ENCODE data around the gene CADM3.

Gene CADM3

DNA sequence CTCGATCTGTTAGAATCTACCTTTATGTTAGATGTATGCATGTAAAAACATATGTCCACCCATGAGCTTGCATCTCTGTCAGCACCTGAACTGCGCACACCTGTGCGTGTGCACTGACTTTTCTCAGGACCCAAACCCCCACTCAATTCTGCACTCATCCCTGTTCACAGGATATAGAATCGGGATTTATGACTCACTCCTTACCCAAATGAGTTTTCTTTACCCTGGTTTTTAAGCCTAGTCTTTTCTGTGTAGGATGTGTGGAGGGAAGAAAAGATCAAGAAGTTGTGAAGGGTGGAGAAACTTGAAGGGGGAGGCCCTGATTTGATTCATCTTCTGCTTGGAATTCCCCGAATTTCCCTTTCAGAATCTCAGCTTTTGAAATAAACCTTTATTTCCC lies 35.7 kb downstream of the CADM3 start:
- DNase-seq, result no peak

DNA sequence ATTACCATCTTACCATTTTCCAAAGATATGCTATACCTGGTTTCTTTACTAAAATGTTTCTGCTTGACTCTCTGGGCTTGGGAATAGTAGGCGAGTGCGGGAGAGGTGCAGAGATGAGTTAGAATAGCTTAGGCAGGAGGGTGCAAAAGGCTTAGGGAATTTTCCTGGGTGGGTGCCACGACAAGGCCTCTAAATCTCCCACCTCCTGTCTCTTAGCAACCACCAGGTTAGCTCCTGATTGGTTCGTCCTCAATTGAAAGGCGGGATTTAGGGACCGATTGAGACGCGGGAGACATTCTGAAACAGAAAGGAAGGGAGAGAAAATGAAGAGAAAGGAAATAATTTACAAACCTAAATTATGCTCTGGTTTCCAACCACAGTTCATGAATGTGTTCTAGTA lies 36.4 kb downstream of the CADM3 start:
- DNase-seq, result no peak

DNA sequence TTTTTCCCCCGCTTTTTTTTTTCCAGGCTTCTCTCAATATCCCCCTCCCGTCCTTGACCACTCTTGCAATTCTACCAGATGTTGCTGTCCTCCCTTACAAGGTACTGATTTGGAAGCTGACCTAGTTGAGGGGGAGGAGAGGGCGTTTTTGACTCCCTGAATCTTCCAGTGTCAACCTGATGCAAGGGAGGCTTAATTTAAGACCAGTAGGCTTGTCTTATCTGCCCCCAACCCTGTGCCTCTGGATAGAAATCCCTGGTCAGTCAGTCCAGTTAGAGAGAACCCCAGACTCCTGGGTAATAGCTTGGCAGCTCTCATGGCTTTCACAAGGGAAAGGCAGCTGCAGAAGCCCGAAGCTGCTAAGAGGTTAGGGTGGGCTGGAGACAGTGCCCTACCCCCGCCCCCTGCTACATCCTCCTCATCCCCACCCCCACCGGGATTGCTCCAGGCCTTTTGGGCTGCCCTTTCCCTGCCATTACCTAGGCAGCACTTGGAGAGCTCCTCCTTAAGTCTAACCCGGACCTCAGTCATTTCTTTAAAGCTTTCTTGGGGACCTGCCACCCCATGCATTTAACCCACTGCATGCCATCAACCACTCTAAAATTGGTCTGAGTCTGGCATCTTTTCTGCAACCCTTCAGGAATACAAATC lies 36.9 kb downstream of the CADM3 start:
- no peak for DNase-seq

DNA sequence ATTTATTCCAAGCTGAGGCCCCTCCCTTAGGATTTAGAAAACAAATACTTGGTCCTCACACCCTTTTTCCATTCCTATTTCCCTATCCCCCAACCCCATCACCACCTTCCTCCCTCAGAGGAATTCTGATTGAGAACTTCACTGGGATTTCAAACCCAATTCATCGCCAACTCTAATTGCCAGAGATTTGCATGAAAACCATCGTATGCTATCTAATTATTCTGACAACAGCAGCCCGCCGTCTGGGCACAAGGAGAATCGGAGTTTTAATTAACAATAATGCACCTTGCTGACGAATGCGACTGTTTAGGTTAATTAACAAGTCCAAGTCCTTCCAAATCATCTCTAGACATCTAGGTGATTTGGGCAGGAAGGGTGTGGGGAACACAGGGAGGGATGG lies 37.6 kb downstream of the CADM3 start:
- DNase-seq, result no peak

DNA sequence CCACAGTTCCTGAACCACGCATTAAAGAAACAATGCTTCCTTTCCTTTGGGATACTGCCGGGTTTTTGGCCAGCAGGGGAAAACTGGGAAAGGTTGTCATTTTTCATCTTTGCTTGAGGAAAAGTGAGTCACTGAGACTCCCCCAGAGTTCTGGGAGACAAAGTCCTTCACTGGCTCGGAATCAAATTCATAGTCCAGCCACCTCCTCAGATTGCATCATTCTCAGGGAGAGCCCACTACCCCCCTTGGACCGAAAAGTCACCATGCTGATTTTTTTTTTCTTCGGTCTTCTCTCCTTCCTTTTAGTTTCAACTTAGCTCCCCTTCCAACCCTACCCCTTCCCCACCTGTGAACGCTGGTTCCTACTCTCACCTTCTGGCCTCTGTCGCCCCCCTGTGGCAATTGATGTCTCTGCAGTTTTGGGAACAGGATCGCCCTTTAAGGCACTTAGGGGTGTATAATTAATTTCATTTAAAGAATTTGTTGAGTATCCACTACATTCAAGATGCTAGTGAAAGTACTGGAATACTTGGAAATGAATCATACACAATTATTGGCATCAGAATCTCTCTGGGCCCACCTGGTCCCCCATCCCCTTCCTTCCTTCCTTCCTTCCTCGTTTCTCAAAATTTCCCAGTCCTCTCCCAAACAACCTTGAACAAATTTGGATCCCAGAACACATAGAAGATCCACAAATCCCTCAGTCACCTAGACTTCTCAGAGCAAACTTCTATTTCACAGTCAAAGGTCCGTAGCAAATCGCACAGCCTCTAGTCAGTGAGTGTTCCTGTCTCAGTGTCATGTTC lies 40.1 kb downstream of the CADM3 start:
- peak; percentile 20 for DNase-seq

DNA sequence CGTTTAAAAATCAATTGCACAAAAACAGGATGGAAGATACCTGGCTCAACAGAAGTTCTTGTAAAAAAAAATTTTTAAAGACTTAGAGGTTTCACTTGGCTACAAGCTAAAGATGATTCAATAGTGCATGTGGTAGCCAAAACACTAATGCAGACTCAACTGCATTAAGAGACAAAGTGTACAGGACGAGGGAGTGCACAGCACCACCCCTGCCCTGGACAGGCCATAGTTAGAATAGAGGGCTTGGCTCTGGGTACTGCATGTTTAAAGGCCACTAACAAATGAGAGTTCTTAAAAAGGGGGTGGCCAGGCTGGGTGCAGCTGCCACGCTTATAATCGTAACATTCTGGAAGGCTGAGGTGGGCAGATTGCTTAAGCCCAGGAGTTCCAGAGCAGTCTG lies 41.2 kb downstream of the CADM3 start:
- DNase-seq, result no peak

DNA sequence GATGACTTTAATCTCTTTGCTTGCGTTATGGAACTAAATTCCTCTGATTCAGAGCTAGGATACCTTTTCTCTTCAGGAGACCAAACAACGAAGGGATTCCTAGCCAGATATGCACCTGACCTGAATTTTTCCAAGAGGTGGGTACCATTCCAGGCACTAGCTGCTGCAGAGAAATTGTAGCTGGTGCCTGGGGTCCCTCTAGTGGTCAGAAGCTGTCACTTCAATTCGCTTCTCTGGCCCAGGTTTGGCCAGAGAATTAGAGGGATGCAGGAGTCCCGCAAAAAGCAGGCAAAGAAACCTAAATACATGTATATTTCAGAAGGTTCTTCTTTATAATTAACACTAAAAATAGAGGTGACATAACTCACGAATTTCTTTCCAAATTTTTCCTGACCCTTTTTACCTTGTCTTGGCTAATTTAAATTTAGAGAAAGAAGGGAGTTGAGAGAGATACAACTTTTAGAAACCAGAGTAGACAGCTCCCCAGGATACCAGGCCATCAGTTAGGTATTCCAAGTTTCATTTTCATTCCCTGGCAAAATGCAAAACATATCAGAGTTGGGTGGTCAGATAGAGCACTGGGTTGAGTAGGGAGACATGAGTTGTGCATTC lies 42.8 kb downstream of the CADM3 start:
- no peak for DNase-seq

DNA sequence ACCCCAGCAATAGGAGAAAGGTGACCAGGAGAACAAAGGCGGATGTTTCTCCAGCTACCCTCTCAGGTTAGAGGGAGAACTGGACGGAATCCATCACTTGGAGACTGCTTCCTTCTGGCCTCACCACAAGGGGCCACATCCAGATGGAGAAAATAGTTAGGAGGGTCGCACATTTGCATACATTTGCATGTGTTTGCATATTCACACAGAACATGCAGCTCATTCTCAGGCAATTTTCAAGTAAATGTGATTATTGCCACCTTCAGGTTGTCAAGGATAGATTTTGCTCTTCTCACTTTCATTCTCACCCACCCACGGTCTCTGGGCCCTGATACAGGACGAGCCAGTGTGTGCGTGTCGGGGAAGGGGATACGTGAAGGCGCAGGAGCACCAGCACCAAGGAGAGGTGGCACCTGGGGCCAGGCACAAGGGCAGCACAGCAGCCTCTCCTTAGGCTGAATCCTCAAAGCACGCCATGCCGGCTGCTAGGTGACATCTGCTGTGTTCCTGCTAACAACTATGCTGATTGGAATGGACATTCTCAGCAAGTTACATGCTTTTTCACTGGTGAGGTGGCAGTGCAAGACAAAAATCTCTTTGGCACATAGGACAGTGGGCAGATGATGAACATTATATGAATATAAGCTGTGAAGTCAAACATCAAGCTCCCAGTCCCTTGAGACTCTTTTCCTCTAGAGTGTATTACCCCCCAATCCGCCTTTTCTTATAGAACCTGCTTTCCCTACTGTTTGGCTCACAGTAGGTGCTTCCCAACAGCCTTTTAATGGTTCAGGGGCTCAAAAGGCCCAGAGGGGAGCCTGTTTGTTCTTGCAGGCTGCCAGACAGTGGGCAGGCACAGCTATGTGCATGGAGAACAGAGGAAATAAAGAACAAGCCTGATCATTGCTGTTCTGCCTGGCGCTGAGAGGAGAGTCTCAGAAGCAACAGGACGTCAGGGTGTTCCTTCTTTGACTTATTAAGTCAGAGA lies 47.5 kb downstream of the CADM3 start:
- DNase-seq, result no peak

DNA sequence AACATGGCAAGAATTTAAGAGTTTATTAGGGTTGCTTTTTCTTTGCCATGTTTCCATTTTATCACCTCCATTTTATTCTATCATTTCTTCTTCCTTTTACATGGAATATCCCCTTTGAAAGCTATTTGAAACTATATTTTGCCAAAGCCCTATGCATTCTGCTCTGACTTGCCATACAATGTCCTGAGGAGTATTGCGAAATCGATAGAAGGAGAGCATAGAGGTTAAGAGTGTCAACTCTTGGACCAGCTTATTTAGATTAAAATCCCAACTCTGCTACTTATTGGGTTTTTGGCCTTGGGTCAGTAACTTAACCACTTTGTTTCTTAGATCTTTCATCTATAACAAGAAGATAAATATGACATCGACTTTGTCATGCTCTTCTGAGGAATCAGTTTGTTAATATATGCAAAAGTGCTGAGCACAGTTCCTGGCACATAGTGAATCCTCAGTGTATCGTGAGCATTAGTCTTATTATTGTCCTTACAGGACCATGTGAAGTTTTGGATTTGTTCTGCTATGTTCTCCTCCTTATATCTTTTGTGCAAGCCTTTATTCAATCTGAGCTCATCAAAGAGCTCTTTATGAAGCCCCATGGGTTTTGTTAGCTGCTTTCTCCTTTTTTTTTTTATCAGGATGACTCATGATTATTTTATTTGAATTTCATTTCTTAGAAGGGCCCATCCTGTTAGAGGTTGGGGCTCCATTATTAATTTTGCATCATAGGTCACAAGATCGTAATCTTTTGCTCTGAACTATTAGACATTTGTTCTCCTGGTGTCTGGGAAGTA lies 50.9 kb downstream of the CADM3 start:
- DNase-seq, result no peak

DNA sequence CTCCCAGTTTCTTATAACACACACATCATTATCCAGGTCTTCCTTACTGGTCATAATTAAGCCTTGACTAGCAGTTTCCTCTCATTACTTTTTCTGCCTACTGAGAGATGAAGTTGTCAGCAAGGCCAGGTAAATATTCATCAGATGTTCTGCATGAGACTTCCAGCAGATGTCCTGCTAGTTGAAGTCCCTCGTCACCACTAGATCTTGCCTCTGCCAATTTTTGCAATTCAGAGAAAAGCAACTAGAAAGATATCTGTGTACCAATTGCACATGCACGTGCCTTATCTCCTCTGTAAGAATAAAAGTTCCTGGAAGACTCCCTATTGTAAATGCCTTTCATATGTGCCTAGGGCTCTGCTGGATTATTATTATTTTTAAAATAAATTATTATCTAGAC lies 51.6 kb downstream of the CADM3 start:
- no peak for DNase-seq

DNA sequence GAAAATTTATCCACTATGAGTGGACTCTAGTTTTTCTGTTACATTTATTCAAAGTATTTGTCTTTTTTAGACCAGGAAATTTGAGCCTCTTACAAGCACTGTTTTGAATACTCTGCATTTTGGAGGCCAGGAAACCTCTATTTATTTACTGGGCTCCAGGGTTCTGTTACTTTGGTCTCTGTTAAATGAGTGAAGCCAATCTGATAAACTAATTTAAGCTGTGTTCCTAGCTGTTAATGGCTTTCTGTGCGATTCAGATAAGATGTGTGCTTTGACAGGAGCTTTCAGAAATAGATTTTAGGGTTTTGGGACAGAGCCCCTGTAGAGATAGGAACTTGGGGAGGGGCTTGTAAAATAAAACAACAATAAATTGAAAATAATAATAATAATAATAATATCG lies 57.1 kb downstream of the CADM3 start:
- DNase-seq, result no peak

DNA sequence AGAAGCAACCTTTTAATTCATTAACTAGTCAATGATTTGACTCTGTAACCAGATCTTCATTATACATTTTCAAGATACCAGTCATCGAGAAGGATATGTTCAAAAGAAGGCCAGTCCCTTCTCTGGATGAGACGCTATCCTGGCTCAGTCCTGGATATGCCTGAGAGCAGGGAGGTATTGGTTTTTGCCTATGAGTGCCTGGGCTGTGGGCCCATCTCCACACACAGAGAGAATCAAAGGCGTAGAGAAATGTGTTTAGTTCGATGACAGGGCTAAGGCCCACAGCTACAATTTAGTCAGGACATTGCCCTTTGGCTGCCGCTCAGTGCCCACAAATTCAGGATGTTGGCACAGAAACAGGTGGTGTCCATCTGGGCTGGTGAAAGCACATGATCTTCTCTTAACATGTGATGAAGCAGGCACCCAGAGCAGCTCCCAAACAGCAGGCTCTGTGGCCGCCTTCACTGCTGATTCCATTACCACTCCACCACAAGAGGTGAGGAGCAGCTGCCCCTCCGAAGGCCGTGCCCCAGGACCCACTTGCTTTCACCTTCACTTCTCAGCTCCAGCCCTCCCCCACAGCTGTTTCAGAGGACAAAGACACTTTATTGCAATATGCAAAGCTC lies 58.0 kb downstream of the CADM3 start:
- no peak for DNase-seq

DNA sequence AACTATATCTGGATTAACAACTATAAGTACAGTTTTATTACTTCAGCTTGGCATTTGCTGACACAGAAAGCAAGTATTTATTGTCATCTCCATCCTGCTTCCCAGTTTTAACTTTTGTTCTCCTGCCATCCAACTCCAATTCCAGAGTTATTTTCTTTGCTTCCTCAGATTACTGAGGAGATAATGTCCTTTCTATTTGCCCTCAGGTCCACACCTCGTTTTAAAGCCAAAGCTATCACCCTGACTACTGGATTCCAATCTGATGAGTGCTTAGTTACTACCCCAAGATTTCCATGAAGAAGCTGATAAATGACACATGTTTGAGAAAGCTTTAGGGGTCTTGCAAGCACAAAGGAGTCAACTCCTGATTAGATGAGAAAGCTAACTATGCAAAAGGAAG lies 58.5 kb downstream of the CADM3 start:
- no peak for DNase-seq

DNA sequence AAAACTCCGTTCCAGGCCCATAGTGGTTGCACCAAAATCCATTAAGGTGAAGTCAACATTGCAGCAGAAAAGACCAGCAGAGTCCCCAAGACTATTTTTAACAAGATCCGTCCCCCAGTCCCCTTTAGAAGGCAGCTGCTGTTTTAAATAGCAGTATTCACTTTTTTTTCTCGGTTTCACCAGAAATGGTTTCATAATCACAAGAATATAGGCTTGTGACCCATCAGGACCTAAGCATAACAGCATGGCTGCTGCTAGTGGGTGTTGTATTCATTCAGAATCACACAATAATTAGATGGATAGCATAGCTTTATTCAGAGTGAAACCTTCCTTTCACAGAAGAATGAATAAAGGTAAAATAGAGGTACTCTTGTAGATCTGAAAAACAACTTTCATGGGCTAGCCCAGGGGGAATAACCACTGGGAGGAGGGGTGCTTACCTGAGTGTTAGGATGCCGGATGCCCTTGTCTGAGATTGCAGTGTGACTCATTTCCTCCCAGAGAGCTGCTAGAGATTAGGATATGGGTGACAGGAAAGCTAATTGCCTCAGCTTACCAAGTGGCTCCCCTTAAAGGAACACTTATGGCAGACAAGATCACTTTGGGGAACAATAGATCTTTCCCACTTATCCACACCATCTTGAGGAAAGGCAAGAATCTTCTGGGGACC lies 68.3 kb downstream of the CADM3 start:
- DNase-seq, result no peak

DNA sequence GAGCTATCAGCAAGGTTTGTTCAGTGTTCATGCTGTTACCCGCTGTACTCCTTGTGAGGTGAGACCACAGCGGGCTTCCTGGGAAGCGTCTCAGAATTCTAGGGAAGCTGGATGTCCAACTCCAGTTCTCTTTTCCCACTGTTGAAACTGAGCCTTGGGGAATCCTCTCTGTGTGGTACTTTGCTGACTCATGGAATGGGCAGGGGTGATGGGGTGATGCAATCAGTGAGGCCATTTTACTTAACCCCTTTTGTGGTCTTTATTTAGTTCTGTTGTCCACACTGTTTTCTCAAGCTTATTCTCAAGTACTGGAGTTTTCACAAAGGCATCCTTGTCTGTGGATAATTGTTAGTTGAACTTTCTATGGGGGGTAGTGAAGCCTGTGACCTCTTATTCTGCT lies 75.9 kb downstream of the CADM3 start:
- DNase-seq, result no peak

DNA sequence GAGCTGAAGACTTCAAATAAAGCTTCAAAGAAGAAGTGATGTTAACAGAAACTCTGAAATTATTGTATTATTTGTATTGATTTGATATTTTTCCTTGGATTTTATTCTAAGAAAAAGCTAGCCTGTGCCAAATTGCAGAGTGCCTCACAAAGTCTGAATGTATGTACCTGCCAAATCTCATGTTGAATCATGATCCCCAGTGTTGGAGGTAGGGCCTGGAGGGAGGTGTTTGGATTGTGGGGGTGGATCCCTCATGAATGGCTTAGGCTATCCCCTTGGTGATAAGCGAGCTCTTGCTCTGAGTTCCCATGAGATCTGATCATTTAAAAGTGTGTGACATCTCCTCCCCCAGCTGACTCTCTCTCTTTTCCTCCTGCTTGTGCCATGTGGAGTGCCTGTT lies 76.9 kb downstream of the CADM3 start:
- no peak for DNase-seq

DNA sequence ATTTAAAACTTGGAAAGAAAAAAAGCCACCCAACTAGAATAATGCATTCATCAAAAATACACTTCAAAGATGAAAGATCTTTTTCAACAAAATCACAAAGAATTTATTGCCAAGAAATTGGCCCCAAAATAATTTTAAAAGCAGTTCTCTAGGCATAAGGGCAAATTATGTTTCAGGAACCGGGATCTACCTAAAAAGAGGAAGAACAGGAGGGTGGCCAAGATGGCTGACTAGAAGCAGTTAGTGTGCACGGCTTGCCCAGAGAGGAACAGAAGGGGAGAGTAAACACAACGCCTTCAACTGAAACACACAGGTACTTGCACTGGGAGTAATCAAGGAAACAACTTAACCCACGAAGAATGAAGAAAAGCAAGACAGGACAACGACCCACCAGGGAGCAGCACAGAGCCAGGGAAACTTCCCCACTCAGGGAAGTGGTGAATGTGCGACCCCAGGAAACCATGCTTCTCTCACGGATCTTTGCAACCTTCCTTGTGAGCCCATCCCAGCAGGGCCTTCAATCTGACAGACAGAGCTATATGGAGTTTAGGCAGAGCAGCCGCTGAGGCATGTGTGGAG lies 79.3 kb downstream of the CADM3 start:
- no peak for DNase-seq
